Measurements from ENCODE around the gene STAP1.
"Not testable (repeated sequence)": the region's sequence is repeated elsewhere in the genome, so short reads cannot be mapped to it uniquely, and the experiment has no call there.

The STAP1 gene

DNA sequence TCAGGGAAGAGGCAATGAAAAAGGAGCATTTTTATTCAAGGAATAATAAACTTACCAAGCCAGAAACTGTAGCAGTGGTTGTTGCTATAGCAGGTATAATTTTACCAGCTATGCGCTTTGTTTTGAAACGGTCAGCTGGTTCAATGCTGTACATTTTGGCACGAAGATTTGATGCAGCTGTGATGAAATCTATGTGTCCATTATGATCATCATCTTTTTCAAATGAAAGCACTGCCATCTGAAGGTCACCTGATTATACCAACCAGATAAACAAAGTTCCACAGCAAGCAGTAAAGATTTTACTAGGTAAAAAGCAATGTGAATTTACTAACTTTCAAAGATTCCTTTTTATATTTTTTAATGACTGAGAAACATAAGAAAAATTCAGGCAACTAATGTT lies 66.4 kb downstream of the STAP1 start:
- no peak for DNase-seq (ENCODE audit: low read depth)

DNA sequence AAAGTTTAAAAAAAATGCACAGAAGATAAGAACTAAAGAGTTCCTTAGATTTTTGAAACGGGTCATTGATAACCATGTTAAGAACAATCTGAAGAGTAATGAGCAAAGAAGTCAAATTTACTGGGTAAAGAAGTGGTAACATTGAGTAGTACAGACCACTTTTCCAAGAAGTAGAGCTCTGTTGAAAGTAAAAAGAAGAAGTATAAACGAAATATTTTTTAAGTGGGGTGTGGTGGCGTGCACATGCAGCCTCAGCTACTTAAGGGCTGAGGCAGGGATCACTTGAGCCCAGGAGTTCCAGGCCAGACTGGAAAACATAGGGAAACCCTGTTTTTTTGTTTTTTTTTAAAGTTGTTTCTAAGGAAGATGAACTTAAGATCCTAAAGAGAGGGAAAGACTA lies 74.0 kb downstream of the STAP1 start:
- DNase-seq (ENCODE audit: low read depth) = no peak

DNA sequence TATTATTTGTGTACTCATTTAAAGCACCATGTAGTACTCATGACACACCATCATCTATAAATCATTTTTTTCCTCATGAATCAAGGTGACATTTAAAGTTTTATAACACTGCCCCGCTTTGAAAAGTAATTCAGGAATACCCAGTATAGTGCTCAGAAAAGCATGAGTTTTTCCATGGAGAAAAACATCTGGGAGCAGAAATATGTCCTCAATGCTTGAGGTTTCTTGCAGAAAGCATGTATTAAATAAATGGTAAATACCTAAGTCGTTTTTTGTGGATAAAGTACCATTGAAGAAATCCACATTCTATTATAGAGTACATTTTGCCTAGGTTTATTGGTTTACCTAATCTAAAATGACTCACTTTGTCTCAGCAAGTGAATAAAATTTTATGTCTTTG lies 76.2 kb downstream of the STAP1 start:
- no peak for DNase-seq (ENCODE audit: low read depth)

DNA sequence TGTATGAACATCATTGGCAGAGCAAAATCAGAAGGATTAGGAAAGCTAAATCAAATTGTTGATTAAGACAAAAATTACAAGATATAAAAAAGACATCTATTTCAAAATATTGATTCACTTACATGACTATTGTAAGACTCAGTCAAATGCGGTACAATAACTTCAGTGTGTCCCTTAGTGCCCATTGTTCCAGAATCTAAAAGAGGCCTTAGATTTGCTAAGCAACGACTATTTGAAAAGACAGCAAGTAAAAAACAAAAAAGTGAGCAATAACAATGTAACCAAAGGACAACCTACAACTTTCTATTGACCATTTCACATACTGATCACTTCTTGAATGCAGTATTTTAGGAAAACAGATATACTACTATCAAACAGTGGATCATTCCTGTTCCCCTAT lies 76.8 kb downstream of the STAP1 start:
- DNase-seq (ENCODE audit: low read depth) = no peak

DNA sequence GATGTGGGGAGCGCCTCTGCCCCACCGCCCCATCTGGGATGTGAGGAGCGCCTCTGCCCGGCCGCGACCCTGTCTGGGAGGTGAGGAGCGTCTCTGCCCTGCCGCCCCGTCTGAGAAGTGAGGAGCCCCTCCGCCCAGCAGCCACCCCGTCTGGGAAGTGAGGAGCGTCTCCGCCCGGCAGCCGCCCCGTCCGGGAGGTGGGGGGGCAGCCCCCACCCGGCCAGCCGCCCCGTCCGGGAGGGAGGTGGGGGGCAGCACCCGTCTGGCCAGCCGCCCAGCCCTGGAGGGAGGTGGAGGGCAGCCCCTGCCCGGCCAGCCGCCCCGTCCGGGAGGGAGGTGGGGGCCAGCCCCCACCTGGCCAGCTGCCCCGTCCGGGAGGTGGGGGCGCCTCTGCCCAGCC lies 78.5 kb downstream of the STAP1 start:
- DNase-seq (ENCODE audit: low read depth) = not testable (repeated sequence)

DNA sequence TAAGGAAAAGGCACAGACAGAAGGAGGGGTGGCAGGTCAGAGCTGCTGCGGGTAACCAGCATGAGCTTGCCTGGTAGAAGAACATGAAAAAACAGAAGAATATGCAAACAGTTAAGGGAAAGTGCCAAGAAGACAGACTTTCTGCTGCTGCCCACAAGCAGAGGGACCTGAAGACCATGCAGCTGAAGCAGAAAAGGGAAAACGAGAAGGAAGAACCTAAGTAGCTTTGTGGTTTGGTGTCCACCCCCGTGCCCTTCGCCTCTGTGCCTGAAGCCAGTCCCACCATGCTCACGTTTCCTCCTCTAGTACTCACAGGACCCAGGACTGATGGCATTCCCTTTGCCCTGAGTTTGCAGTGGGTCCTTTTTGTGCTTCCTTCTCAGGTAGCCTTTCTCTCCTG lies 79.6 kb downstream of the STAP1 start:
- DNase-seq (ENCODE audit: low read depth) = no peak

DNA sequence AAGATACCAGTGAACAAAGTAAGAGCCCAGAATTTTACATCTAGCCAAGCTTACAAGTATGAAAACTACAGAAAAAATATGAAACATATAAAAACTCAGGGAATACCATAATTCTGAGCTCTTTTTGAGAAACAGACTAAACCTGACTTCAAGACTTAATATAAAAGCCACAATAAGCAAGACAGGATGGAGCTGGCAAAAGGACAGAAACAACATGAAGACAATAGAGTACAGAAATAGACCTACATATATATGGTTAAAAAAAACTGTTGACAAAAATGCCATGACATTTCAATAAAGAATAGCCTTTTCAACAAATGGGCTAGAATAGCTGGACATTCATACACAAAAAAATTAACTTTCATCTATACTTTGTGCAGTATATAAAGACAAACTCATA lies 93.0 kb downstream of the STAP1 start:
- DNase-seq (ENCODE audit: low read depth) = no peak

Data from stimulated activated CD8-positive, alpha-beta memory T cell treated with anti-CD3 and anti-CD28 coated beads, Interleukin-7, amount 100 ng/mL, for 24 hours (primary cell).